ENCODE results near the gene DGKD. TPM values are rescaled to one million over a fixed set of nuclear protein-coding genes. Genes with fewer than 3 reads are reported as not detected.

The DGKD gene
- total and polyA plus RNA-seq, 10 of the 15 experiments (the other 5 are each of a cell fraction or from before 2014, with no cell fraction given) = 2.7 to 81.9 (median 27.0) TPM

- no peak for TF ChIP-seq CUX1 (IDR thresholded peaks at IDR 0.05; ENCODE audit: insufficient replicate concordance, low read depth, low read length)
- no peak for TF ChIP-seq RELA (IDR thresholded peaks at IDR 0.05; ENCODE audit: borderline replicate concordance, partially characterized antibody)
- no peak for TF ChIP-seq ATF2 (IDR thresholded peaks at IDR 0.05; ENCODE audit: low read length)
- no peak for TF ChIP-seq TCF12 (IDR thresholded peaks at IDR 0.05; ENCODE audit: low read depth, low read length)
- no peak for TF ChIP-seq JUND (IDR thresholded peaks at IDR 0.05; ENCODE audit: low read depth, low read length)
These were observed 15.8 kb downstream of the DGKD start (continued) for GRCh38 chr2:233369897-233370685.
